ENCODE data around the gene HOXB3. TPM values are rescaled to one million over a fixed set of nuclear protein-coding genes. Genes with fewer than 3 reads are reported as not detected.
A peak's percentile ranks its signal among the peaks of the same experiment; 100 is the strongest.

Gene HOXB3
- total RNA-seq, 1 experiment from 2014 or later: not detected

DNA sequence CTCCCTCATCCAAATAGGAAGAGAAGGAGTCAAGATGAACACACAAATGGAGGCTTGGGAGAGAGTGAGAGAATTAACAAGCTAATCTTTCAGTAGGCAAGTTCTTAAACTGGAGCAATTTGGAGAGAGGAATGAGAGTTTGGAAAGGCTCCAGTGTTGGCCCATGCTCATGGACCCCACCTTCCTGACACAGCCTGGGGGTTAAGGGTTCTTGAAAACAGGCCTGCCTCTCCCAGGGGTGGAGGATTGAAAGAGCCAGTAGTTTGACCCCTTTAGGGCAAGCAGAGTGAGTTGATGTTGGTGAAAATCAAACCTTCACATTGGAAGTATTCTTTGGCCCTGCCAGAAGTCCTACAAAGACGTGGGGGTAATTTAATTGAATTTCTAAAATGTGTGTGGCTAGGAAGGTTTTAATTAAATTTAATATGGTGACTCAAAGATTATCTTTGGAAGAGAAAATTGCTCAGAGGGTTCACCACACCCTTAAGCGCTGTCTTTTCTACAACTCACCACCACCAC is 5.8 kb downstream of the HOXB3 start:
- Histone ChIP-seq H2BK15ac (ENCODE audit: low read depth, low read length) (no peak overlapping the region), H3K4me2 (ENCODE audit: insufficient read depth, insufficient read length, low read length) (no peak overlapping the region), H2BK120ac (ENCODE audit: low read depth, low read length, poor library complexity, severe bottlenecking) (no peak overlapping the region), H4K8ac (replicated peaks; ENCODE audit: insufficient read length, low read depth, low read length) (no peak overlapping the region), H2AK5ac (ENCODE audit: insufficient read length, low read length) (no peak overlapping the region), H3K23ac (ENCODE audit: insufficient read length, low read depth, low read length) (no peak overlapping the region), H4K20me1 (ENCODE audit: control insufficient read depth, insufficient read depth, insufficient read length) (no peaks in the 10 kb centered on the region), H3K9ac (ENCODE audit: extremely low read depth, insufficient read length, low read length) (no peak overlapping the region), H2AFZ (ENCODE audit: low read length) (no peak overlapping the region), H3K4ac (ENCODE audit: low read depth, low read length) (no peak overlapping the region), H3K14ac (ENCODE audit: insufficient read depth, low read length) (no peak overlapping the region), H3K4me1 (ENCODE audit: insufficient read depth, low read length) (no peaks in the 10 kb centered on the region), H3K27me3 (ENCODE audit: insufficient read depth, low read length) (peaks cover 100% of the 10 kb centered on the region), H3K79me2 (ENCODE audit: insufficient read depth, low read length) (no peaks in the 10 kb centered on the region), H2BK5ac (ENCODE audit: insufficient read length, low read length) (no peak overlapping the region), H3T11ph (ENCODE audit: low read length) (no peak overlapping the region), H3K27ac (ENCODE audit: insufficient read length, low read depth, low read length) (no peak overlapping the region), H2BK12ac (ENCODE audit: insufficient read length, low read depth, low read length) (no peak overlapping the region), H3K23me2 (ENCODE audit: insufficient read length, low read depth, low read length, poor library complexity, severe bottlenecking) (peaks cover 3% of the 10 kb centered on the region), H2BK20ac (ENCODE audit: low read depth, low read length, poor library complexity, severe bottlenecking) (no peak overlapping the region), H3K79me1 (ENCODE audit: insufficient read depth, low read depth, low read length, poor library complexity, severe bottlenecking) (no peaks in the 10 kb centered on the region), H3K9me3 (ENCODE audit: control insufficient read depth, low read depth, low read length) (no peaks in the 10 kb centered on the region), H4K91ac (ENCODE audit: insufficient read length, low read depth, low read length) (no peak overlapping the region), H3K18ac (ENCODE audit: insufficient read length, low read depth, low read length) (no peak overlapping the region), H4K5ac (ENCODE audit: insufficient read length, low read depth, low read length) (no peak overlapping the region), H3K56ac (ENCODE audit: insufficient read length, low read depth, low read length) (no peak overlapping the region)
- Mint-ChIP-seq H3K27ac (peak overlapping the region in 1 of 3 experiments; percentile 30; a peak in 1 of 7 replicates), H3K9me3 (peaks cover 5 to 21% of the 10 kb centered on the region in 2 experiments; a peak in 4 of 5 replicates), H3K36me3 (ENCODE audit: insufficient read depth in 1 of 3, low read depth in 3 of 3) (no peaks in the 10 kb centered on the region; a peak in 2 of 7 replicates), H3K4me1 (peaks cover 13 to 24% of the 10 kb centered on the region in 2 experiments), H3K27me3 (ENCODE audit: low read depth) (peaks cover 100% of the 10 kb centered on the region), H3K4me3 (no peak overlapping the region)
- TF ChIP-seq, protein P1, sequence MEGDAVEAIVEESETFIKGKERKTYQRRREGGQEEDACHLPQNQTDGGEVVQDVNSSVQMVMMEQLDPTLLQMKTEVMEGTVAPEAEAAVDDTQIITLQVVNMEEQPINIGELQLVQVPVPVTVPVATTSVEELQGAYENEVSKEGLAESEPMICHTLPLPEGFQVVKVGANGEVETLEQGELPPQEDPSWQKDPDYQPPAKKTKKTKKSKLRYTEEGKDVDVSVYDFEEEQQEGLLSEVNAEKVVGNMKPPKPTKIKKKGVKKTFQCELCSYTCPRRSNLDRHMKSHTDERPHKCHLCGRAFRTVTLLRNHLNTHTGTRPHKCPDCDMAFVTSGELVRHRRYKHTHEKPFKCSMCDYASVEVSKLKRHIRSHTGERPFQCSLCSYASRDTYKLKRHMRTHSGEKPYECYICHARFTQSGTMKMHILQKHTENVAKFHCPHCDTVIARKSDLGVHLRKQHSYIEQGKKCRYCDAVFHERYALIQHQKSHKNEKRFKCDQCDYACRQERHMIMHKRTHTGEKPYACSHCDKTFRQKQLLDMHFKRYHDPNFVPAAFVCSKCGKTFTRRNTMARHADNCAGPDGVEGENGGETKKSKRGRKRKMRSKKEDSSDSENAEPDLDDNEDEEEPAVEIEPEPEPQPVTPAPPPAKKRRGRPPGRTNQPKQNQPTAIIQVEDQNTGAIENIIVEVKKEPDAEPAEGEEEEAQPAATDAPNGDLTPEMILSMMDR (conservative IDR thresholded peaks at IDR 0.05): no peak
- no CpG with 5 or more reads among the region's 2 CpGs for WGBS (ENCODE audit: extremely low coverage, insufficient read length, low lambda C conversion rate)
- no peak for DNase-seq
